ENCODE measurements around the gene NRF1.
A peak's percentile ranks its signal among the peaks of the same experiment; 100 is the strongest.
"Not testable (repeated sequence)": the region's sequence is repeated elsewhere in the genome, so short reads cannot be mapped to it uniquely, and the experiment has no call there.

NRF1 gene

GRCh38 chr7:129611246-129612111 lies at the start of gene NRF1:
Gene NRF1 (plus strand): TSS chr7:129611720. CDS start chr7:129657352, 45,632 bp downstream.
- DNase-seq (ENCODE audit: low read depth in 2 of 2): peak; percentile 86 to 87

- DNase-seq (ENCODE audit: low read depth in 2 of 2): not testable (repeated sequence)
Observed at GRCh38 chr7:129566323-129566722, 45.2 kb upstream of the NRF1 start.

- no peak for DNase-seq (ENCODE audit: low read depth in 2 of 2)
Observed at GRCh38 chr7:129567377-129567776, 44.1 kb upstream of the NRF1 start.

GRCh38 chr7:129568240-129568639 lies 43.3 kb upstream of the NRF1 start:
- no peak for DNase-seq (ENCODE audit: low read depth in 2 of 2)

DNA sequence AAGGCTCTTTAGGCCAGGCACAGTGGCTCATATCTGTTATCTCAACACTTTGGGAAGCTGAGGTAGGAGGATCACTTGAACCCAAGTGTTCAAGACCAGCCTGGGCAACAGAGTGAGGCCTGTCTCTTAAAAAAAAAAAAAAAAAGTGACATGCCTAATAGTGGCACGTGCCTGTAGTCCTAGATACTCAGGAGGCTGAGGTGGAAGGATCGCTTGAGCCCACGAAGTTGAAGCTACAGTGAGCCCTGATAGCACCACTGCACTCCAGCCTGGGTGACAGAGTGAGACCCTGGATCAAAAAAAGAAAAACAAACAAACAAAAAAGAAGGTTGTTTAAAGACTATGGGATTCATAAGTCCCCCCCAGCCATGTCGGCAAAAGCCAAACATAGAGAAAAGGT lies 42.2 kb upstream of the NRF1 start:
- DNase-seq (ENCODE audit: low read depth in 2 of 2): no peak

- DNase-seq (ENCODE audit: low read depth in 2 of 2): no peak
Observed at GRCh38 chr7:129569811-129570215, 41.7 kb upstream of the NRF1 start.

GRCh38 chr7:129571201-129571600 lies 40.3 kb upstream of the NRF1 start:
- no peak for DNase-seq (ENCODE audit: low read depth in 2 of 2)

- no peak for DNase-seq (ENCODE audit: low read depth in 2 of 2)
Observed at GRCh38 chr7:129572205-129572604, 39.3 kb upstream of the NRF1 start.

DNA sequence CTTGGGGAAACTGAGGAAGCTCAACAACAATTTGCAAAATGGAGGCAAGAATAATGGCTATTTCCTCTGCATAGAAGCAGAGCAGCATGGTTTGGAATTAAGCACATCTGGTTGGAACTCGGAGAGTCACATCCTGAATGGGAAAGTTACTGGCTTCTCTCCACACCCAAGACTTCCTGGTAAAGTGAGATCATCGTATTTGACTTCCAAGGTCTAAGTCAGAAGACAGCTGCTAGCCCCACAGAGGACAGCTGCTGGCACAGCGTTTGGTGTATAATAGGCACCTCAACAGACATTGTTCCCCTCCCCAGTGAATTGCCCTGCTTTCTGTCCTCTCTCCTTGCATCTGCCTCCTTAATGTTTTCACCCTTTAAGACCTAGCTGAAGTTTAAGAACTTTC lies 37.0 kb upstream of the NRF1 start:
- no peak for DNase-seq (ENCODE audit: low read depth in 2 of 2)

GRCh38 chr7:129575699-129576098 lies 35.8 kb upstream of the NRF1 start:
- DNase-seq (ENCODE audit: low read depth in 2 of 2): no peak

DNA sequence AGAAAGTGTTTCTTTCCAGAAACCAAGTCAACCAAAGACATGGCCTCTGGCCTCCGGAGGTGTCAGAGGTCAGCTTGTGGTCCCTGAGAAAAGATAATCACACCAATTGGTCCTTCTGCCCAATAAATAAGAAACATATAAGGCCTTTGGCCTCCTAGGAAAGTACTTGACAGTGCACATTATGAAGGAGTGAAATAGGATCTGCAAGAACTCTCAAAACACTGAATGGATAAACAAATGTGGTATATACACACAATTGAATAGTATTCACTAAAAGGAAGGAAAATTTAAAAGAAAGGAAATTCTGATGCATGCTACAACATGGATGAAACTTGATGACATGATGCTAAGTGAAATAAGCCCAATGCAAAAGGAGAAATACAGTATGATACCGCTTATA lies 35.4 kb upstream of the NRF1 start:
- no peak for DNase-seq (ENCODE audit: low read depth in 2 of 2)

DNA sequence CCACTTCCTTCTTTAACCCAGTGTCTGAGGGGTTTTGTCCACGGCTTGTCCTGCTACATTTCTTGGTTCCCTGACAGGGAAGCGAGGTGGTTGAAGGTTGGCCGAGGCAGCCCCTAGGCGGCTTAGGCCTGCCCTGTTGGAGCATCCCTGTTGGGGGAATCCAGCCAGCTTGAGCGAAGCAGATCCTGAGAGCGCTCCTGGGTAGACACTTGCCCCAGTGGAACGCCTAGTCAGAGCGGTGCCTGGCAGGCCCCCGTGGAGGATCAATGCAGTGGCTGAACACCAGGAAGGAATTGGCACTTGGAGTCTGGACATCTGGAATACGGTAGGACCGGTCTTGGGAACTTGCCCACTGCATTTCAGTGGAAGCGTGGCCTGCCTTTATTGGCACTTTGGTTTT lies 32.7 kb upstream of the NRF1 start:
- no peak for DNase-seq (ENCODE audit: low read depth in 2 of 2)

GRCh38 chr7:129586179-129586578 lies 25.3 kb upstream of the NRF1 start:
- not testable (repeated sequence) for DNase-seq (ENCODE audit: low read depth in 2 of 2)

DNA sequence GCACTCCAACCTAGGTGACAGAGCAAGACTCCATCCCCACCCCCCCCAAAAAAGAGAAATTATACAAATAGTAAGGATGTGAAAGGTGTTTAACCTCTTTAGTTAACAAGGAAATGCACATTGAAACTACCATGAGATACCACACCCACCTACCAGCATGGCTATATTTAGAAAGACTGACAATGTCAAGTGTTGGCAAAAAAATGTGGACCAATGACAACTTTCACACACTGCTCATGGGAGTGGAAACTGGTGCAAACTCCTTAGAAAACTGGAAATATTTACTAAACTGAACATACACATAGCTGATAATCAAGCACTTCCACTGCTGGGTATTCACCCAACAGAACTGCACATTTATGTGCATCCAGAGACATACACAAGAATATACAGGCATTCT lies 23.3 kb upstream of the NRF1 start:
- DNase-seq (ENCODE audit: low read depth in 2 of 2): no peak

- DNase-seq (ENCODE audit: low read depth in 2 of 2): no peak
Observed at GRCh38 chr7:129591868-129592267, 19.7 kb upstream of the NRF1 start.

DNA sequence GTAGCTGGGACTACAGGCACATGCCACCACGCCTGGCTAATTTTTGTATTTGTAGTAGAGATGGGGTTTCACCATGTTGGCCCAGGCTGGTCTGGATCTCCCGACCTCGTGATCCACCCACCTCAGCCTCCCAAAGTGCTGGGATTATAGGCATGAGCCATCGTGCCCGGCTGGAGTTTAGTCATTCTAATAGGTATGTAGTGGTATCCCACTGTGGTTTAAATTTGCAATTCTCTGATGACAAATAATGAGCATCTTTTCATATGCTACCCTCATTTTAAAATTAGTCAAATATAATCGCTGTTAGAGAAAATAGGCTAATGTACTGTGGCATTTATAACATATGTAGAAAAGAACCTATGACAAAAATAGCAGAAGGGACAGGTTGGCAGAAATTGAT lies 15.1 kb upstream of the NRF1 start:
- not testable (repeated sequence) for DNase-seq (ENCODE audit: low read depth in 2 of 2)

- DNase-seq (ENCODE audit: low read depth in 2 of 2): no peak
Observed at GRCh38 chr7:129597672-129598071, 13.8 kb upstream of the NRF1 start.

GRCh38 chr7:129599174-129599573 lies 12.3 kb upstream of the NRF1 start:
- DNase-seq (ENCODE audit: low read depth in 2 of 2): no peak

GRCh38 chr7:129603594-129603993 lies 7.9 kb upstream of the NRF1 start:
- DNase-seq (ENCODE audit: low read depth in 2 of 2): not testable (repeated sequence)

DNA sequence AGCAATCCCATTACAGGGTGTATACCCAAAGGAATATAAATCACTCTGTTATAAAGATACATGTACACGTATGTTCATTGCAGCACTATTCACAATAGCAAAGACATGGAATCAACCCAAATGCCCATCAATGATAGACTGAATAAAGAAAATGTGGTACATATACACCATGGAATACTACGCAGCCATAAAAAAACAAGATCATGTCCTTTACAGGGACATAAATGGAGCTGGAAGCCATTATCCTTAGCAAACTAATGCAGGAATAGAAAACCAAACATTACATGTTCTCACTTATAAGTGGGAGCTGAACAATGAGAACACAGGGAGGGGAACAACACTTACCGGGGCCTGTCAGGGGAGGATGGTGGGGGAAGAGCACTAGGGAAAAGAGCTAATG lies 7.5 kb upstream of the NRF1 start:
- DNase-seq (ENCODE audit: low read depth in 2 of 2): not testable (repeated sequence)

- DNase-seq (ENCODE audit: low read depth in 2 of 2): no peak
Observed at GRCh38 chr7:129604713-129605437, 6.6 kb upstream of the NRF1 start.

GRCh38 chr7:129605960-129606614 lies 5.4 kb upstream of the NRF1 start:
- no peak for DNase-seq (ENCODE audit: low read depth in 2 of 2)

DNA sequence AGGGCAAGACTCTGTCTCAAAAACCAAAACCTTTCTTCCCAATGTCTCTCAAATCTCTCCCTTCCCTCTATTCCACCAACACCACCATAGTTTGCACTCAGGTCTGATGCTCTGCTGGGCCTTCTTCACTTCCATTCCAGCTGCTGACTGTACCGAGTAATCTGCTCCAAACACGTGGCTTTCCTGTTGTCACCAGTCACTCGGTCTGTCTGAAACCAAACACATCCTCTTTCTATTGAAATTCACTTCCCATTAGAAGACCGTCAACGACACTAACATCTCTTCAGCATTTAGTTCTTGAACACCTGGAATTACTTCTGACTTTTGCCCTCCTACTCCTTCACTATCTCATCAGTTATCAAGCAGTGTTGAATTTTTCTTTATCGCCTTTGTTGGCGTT lies 4.7 kb upstream of the NRF1 start:
- no peak for DNase-seq (ENCODE audit: low read depth in 2 of 2)
